Common myeloid progenitor, CD34-positive (primary cell): ENCODE measurements around the gene CBX4.

Experiments
- CTCF ChIA-PET: fragments of 350-600 bp; sonication (Branson Sonifier 250); formaldehyde crosslinking; loops from one replicate; lab custom pipeline; 2021; ENCODE audit warnings: antibody characterized with exemption; lab: Charles Lee
- POLR2A ChIA-PET: fragments of 350-600 bp; sonication (Branson Sonifier 250); formaldehyde crosslinking; loops from one replicate; lab custom pipeline; 2021; ENCODE audit warnings: antibody characterized with exemption; lab: Charles Lee
- DNase-seq, 3 donors: peaks; one replicate each; pipeline versions ENCODE4 v3.0.0 to v3.0.0-alpha.2; 2013
- H3K27ac ChIP-seq, 2 experiments: 1 replicate in 1 of 2; 2 replicates in 1 of 2; pipeline ENCODE4 v1.7.0; 2013; ENCODE audit warnings: inconsistent platforms in 2 of 2, low read length in 2 of 2, mild to moderate bottlenecking in 2 of 2, low read depth in 1 of 2, moderate library complexity in 1 of 2; ENCODE audit not compliant: severe bottlenecking in 2 of 2, insufficient read depth in 1 of 2, poor library complexity in 1 of 2
- H3K27me3 ChIP-seq, 5 experiments: replicated peaks in 2 of 5; 1 replicate in 3 of 5; 2 replicates in 2 of 5; pipeline versions ENCODE4 v1.6.1 to v1.7.0; 2013; ENCODE audit warnings: low read length in 4 of 5, mild to moderate bottlenecking in 2 of 5, moderate library complexity in 2 of 5, inconsistent platforms in 1 of 5; ENCODE audit not compliant: insufficient read depth in 5 of 5, control insufficient read depth in 4 of 5
- H3K36me3 ChIP-seq, 4 experiments: 1 replicate in 2 of 4; 2 replicates in 2 of 4; pipeline versions ENCODE4 v1.6.1 to v1.7.0; 2013; ENCODE audit warnings: low read length in 3 of 4, control low read depth in 1 of 4, mild to moderate bottlenecking in 1 of 4; ENCODE audit not compliant: control insufficient read depth in 4 of 4, insufficient read depth in 4 of 4
- H3K4me1 ChIP-seq, 4 experiments: 1 replicate in 3 of 4; 2 replicates in 1 of 4; pipeline versions ENCODE4 v1.6.1 to v1.7.1; 2013; ENCODE audit warnings: low read length in 3 of 4, mild to moderate bottlenecking in 3 of 4, control low read depth in 1 of 4, inconsistent platforms in 1 of 4, moderate library complexity in 1 of 4; ENCODE audit not compliant: control insufficient read depth in 4 of 4, insufficient read depth in 4 of 4; ENCODE audit errors: control extremely low read depth in 1 of 4
- H3K4me3 ChIP-seq, 7 experiments: 1 replicate in 4 of 7; 2 replicates in 3 of 7; pipeline versions ENCODE4 v1.5.1 to v1.7.0; 2013; ENCODE audit warnings: mild to moderate bottlenecking in 7 of 7, low read length in 6 of 7, moderate library complexity in 6 of 7, inconsistent platforms in 2 of 7, low read depth in 2 of 7, control low read depth in 1 of 7; ENCODE audit not compliant: insufficient read depth in 4 of 7, control insufficient read depth in 1 of 7; ENCODE audit errors: extremely low read depth in 1 of 7
- H3K9me3 ChIP-seq, 5 experiments: 1 replicate in 4 of 5; 2 replicates in 1 of 5; pipeline versions ENCODE4 v1.6.1 to v1.7.1; 2013; ENCODE audit warnings: low read length in 4 of 5, mild to moderate bottlenecking in 2 of 5, inconsistent platforms in 1 of 5, low read depth in 1 of 5, moderate library complexity in 1 of 5; ENCODE audit not compliant: control insufficient read depth in 4 of 5, insufficient read depth in 2 of 5; ENCODE audit errors: control extremely low read depth in 1 of 5
- WGBS: methylation state at CpG from one replicate; pipeline ENCODE4 v1.1.5; 2013; ENCODE audit not compliant: insufficient coverage; 5-methylcytosine and 5-hydroxymethylcytosine counted together

Gene CBX4

DNA sequence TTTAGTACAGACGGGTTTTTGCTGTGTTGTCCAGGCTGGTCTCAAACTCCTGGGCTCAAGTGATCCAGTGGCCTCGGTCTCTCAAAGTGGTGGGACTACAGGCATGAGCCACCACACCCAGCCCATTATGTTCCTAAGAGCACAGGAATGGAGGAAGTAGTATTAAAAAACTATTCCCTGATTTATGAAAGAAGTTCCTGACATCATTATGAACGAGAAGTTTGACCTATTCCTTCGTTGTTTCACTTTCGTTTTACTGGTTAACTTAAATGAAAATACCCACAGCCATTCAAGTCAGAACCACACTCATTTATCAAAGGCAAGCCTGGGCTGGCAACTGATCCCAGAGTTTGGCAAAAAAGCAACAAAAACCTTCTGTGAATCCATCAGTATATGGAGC lies 13.5 kb upstream of the CBX4 start:
- Histone ChIP-seq H3K27ac (peak overlapping the region in 1 of 2 experiments; percentile 61), H3K36me3 (no peaks in the 10 kb centered on the region), H3K4me1 (peaks cover 0 to 8% (median 4%) of the 10 kb centered on the region in 4 experiments), H3K9me3 (no peaks in the 10 kb centered on the region), H3K4me3 (peak overlapping the region in 6 of 7 experiments; percentile 56 to 73 (median 62)), H3K27me3 (peaks cover 0 to 8% (median 0%) of the 10 kb centered on the region in 5 experiments)
- CTCF ChIA-PET: no interaction called here
- 8% methylated on average over 4 of the region's 5 CpGs for WGBS
- DNase-seq: peak; percentile 49 to 70 (median 62)
- POLR2A ChIA-PET: no interaction called here

DNA sequence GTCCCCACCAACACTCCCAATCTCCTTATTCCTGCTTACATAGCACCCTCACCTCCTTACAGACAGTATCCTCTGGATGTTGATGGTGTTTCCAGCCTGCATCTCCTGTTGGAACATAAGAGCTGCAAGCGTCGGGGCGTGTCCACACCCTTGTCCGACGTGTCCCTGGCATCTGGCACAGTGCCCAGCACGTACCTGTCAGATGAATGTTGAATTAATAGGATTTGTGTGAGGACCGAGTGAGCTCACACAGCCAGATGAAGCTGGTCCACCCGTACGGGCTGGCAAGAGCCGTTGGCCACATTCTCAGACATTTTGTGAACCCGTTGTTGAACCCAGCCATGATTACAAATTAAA lies 12.2 kb upstream of the CBX4 start:
- H3K27me3 ChIP-seq: peaks cover 0 to 8% (median 0%) of the 10 kb centered on the region in 5 experiments
- ChIA-PET POLR2A (no interaction called here), CTCF (interaction anchor here (0.9 to 1.3 kb wide), 4 partner anchors 9 to 64 kb away, joined by 3 to 5 read pairs (median 4); no protein-coding TSS in a partner anchor)
- no peak overlapping the region for H3K4me3 ChIP-seq
- H3K27ac ChIP-seq: no peak overlapping the region
- no peaks in the 10 kb centered on the region for H3K9me3 ChIP-seq
- no peaks in the 10 kb centered on the region for H3K36me3 ChIP-seq
- no peak for DNase-seq
- 97% methylated on average over 6 of the region's 11 CpGs for WGBS
- H3K4me1 ChIP-seq: peaks cover 0 to 8% (median 4%) of the 10 kb centered on the region in 4 experiments

DNA sequence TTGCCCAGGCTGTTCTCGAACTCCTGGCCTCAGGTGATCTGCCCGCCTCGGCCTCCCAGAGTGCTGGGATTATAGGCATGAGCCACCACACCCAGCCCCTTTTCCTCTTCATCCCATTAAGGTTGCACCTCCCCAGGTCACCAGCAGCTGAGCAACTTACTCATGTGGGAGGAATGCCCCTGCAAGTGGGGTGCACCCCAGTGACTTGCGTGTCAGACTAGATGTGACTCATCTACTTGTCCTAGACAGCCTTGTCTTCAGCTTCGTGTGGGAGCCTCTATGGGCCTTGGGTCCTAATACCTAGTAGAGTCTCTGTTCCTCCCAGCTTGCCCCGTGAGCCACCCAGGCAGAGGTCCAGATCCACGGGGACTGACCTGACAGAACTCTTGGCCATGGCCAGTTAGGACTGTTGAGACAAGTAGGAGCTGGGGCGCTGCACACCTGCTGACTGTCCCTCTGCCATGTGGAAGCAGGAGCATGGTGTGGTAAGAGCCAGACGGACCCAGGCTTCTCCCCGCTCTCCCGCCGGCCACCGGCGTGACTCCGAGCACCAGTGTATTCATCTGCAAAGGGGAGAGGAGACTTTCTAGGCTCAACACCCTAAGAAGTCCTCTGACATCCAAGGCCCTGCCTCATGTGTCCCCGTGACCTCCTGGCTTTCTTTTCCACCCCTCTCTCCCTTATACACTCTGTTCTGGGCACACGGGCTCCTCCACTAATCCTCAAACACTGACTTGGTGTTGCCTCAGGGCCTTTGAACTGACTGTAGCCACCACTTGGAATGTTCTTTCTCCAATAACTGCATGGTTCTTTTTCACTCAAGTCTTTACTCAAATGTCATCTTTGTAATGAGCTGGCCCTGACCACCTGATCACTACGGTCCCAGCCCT lies 11.6 kb upstream of the CBX4 start:
- no peaks in the 10 kb centered on the region for H3K9me3 ChIP-seq
- no peak overlapping the region for H3K4me3 ChIP-seq
- DNase-seq: peak in 1 of 3 donors; percentile 44
- H3K27ac ChIP-seq: no peak overlapping the region
- WGBS: 94% methylated on average over 18 of the region's 18 CpGs
- H3K27me3 ChIP-seq: peaks cover 0 to 8% (median 0%) of the 10 kb centered on the region in 5 experiments
- H3K36me3 ChIP-seq: no peaks in the 10 kb centered on the region
- ChIA-PET CTCF (interaction anchor here (0.9 to 1.3 kb wide), 6 partner anchors 8 to 66 kb away, joined by 3 to 5 read pairs (median 3); no protein-coding TSS in a partner anchor), POLR2A (no interaction called here)
- peaks cover 0 to 10% (median 6%) of the 10 kb centered on the region in 4 experiments for H3K4me1 ChIP-seq

GRCh38 chr17:79849953-79850352 lies 10.7 kb upstream of the CBX4 start:
- POLR2A ChIA-PET: no interaction called here
- Histone ChIP-seq H3K4me3 (no peak overlapping the region), H3K9me3 (no peaks in the 10 kb centered on the region), H3K27me3 (peaks cover 0 to 8% (median 0%) of the 10 kb centered on the region in 5 experiments), H3K27ac (no peak overlapping the region), H3K36me3 (no peaks in the 10 kb centered on the region), H3K4me1 (peaks cover 0 to 19% (median 14%) of the 10 kb centered on the region in 4 experiments)
- WGBS: 97% methylated on average over 7 of the region's 8 CpGs
- CTCF ChIA-PET: interaction anchor here (1.0 kb wide), 2 partner anchors 26 to 67 kb away, joined by 3 read pairs; no protein-coding TSS in a partner anchor
- DNase-seq: no peak

- H3K27me3 ChIP-seq: peaks cover 0 to 16% (median 8%) of the 10 kb centered on the region in 5 experiments
Observed at GRCh38 chr17:79848370-79848766, 9.1 kb upstream of the CBX4 start.

DNA sequence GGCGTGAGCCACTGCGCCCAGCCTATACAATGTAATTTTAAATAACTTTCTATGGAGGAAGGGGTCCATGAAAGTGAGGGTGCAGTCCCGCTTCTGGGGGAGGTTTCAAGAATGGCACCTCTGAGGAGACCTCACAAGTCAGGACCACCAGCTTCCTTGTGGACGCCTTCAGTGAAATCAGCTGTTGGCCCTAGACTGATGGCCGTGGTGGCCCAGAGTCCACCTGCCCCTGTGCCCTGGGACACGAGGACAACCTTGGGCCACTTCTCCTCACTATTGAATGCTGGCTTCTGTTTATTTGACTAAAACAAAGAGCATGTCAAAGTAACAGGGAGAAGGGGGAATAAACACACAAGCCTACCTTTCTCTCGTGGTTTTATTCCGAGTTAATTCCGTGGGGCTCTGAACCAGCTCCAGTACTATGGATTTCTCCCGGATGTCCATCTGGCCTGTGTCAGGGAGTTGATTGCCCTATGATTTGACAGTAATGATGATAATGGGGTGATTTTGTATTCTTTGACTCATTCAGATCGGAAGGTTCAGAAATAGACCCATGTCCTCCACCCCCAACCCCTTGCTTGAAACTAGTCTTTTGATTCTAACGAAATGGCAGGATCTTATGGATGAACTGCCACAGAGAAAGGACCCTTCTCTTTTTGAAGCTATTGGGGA lies 8.6 kb upstream of the CBX4 start:
- Histone ChIP-seq H3K36me3 (no peaks in the 10 kb centered on the region), H3K4me1 (peaks cover 0 to 35% (median 30%) of the 10 kb centered on the region in 4 experiments), H3K27ac (no peak overlapping the region), H3K4me3 (no peak overlapping the region), H3K27me3 (peaks cover 0 to 22% (median 8%) of the 10 kb centered on the region in 5 experiments), H3K9me3 (no peaks in the 10 kb centered on the region)
- ChIA-PET CTCF (interaction anchor here (1.0 to 1.7 kb wide), 3 partner anchors 12 to 67 kb away, joined by 3 to 6 read pairs (median 4); no protein-coding TSS in a partner anchor), POLR2A (no interaction called here)
- no peak for DNase-seq
- WGBS: 94% methylated on average over 10 of the region's 12 CpGs

More at GRCh38 chr17:79848370-79848766, 9.1 kb upstream of the CBX4 start:
- ChIA-PET POLR2A (no interaction called here), CTCF (interaction anchor here (1.0 to 1.3 kb wide), 2 partner anchors 11 to 67 kb away, joined by 3 to 4 read pairs; no protein-coding TSS in a partner anchor)
- Histone ChIP-seq H3K9me3 (no peaks in the 10 kb centered on the region), H3K27ac (no peak overlapping the region), H3K4me1 (peaks cover 0 to 33% (median 27%) of the 10 kb centered on the region in 4 experiments), H3K36me3 (no peaks in the 10 kb centered on the region), H3K4me3 (no peak overlapping the region)
- no peak for DNase-seq
- 98% methylated on average over 8 of the region's 8 CpGs for WGBS
